ENCODE results near the gene PDE4D. TPM values are rescaled to one million over a fixed set of nuclear protein-coding genes. Genes with fewer than 3 reads are reported as not detected.

Gene PDE4D
- total RNA-seq, 1 experiment from 2014 or later = 2.1 TPM

GRCh38 chr5:59694411-59694810 lies 199.1 kb downstream of the PDE4D start:
- H3K9me3 Mint-ChIP-seq = peaks cover 7 to 11% of the 10 kb centered on the region in 2 experiments; a peak in 4 of 5 replicates
- no peak overlapping the region for H3K9ac ChIP-seq (ENCODE audit: extremely low read depth, insufficient read length, low read length)
- no peak overlapping the region for H3K27ac Mint-ChIP-seq
- no peak overlapping the region for H4K5ac ChIP-seq (ENCODE audit: insufficient read length, low read depth, low read length)
- H2BK20ac ChIP-seq (ENCODE audit: low read depth, low read length, poor library complexity, severe bottlenecking) = no peak overlapping the region
- H2BK15ac ChIP-seq (ENCODE audit: low read depth, low read length) = no peak overlapping the region
- no peak overlapping the region for H2BK12ac ChIP-seq (ENCODE audit: insufficient read length, low read depth, low read length)
- H3K14ac ChIP-seq (ENCODE audit: insufficient read depth, low read length) = no peak overlapping the region
- no peak overlapping the region for H4K91ac ChIP-seq (ENCODE audit: insufficient read length, low read depth, low read length)
- no peak overlapping the region for H3K23ac ChIP-seq (ENCODE audit: insufficient read length, low read depth, low read length)
- H2BK5ac ChIP-seq (ENCODE audit: insufficient read length, low read length) = no peak overlapping the region
- peaks cover 6 to 13% (median 7%) of the 10 kb centered on the region in 3 experiments; a peak in 6 of 7 replicates for H3K36me3 Mint-ChIP-seq (ENCODE audit: insufficient read depth in 1 of 3, low read depth in 3 of 3)
- H3K18ac ChIP-seq (ENCODE audit: insufficient read length, low read depth, low read length) = no peak overlapping the region
- H3K79me2 ChIP-seq (ENCODE audit: insufficient read depth, low read length) = no peaks in the 10 kb centered on the region
- no peaks in the 10 kb centered on the region for H4K20me1 ChIP-seq (ENCODE audit: control insufficient read depth, insufficient read depth, insufficient read length)
- no peak overlapping the region for H2BK120ac ChIP-seq (ENCODE audit: low read depth, low read length, poor library complexity, severe bottlenecking)
- H3T11ph ChIP-seq (ENCODE audit: low read length) = no peak overlapping the region
- WGBS (ENCODE audit: extremely low coverage, insufficient read length, low lambda C conversion rate) = no CpG with 5 or more reads among the region's 4 CpGs
- H3K27me3 ChIP-seq (ENCODE audit: insufficient read depth, low read length) = no peaks in the 10 kb centered on the region; the same call in 1 of the 2 replicates
- H3K4me3 Mint-ChIP-seq = no peak overlapping the region
- no peak for DNase-seq
- no peak overlapping the region for H3K4ac ChIP-seq (ENCODE audit: low read depth, low read length)
- no peak overlapping the region for H4K8ac ChIP-seq (replicated peaks; ENCODE audit: insufficient read length, low read depth, low read length)
- no peaks in the 10 kb centered on the region for H3K9me3 ChIP-seq (ENCODE audit: control insufficient read depth, low read depth, low read length)
- no peak overlapping the region for H3K27ac ChIP-seq (ENCODE audit: insufficient read length, low read depth, low read length)
- no peaks in the 10 kb centered on the region for H3K27me3 Mint-ChIP-seq (ENCODE audit: low read depth)
- H3K79me1 ChIP-seq (ENCODE audit: insufficient read depth, low read depth, low read length, poor library complexity, severe bottlenecking) = no peaks in the 10 kb centered on the region
- H2AK5ac ChIP-seq (ENCODE audit: insufficient read length, low read length) = no peak overlapping the region
- no peak overlapping the region for H3K4me2 ChIP-seq (ENCODE audit: insufficient read depth, insufficient read length, low read length)
- H3K4me1 ChIP-seq (ENCODE audit: insufficient read depth, low read length) = no peaks in the 10 kb centered on the region
- TF ChIP-seq, protein P1, sequence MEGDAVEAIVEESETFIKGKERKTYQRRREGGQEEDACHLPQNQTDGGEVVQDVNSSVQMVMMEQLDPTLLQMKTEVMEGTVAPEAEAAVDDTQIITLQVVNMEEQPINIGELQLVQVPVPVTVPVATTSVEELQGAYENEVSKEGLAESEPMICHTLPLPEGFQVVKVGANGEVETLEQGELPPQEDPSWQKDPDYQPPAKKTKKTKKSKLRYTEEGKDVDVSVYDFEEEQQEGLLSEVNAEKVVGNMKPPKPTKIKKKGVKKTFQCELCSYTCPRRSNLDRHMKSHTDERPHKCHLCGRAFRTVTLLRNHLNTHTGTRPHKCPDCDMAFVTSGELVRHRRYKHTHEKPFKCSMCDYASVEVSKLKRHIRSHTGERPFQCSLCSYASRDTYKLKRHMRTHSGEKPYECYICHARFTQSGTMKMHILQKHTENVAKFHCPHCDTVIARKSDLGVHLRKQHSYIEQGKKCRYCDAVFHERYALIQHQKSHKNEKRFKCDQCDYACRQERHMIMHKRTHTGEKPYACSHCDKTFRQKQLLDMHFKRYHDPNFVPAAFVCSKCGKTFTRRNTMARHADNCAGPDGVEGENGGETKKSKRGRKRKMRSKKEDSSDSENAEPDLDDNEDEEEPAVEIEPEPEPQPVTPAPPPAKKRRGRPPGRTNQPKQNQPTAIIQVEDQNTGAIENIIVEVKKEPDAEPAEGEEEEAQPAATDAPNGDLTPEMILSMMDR (conservative IDR thresholded peaks at IDR 0.05) = no peak
- peaks cover 13 to 15% of the 10 kb centered on the region in 2 experiments for H3K4me1 Mint-ChIP-seq
- no peaks in the 10 kb centered on the region for H3K23me2 ChIP-seq (ENCODE audit: insufficient read length, low read depth, low read length, poor library complexity, severe bottlenecking)
- no peak overlapping the region for H3K56ac ChIP-seq (ENCODE audit: insufficient read length, low read depth, low read length)
- H2AFZ ChIP-seq (ENCODE audit: low read length) = no peak overlapping the region
